Activated CD8-positive, alpha-beta T cell treated with anti-CD3 and anti-CD28 coated beads for 36 hours (primary cell): ENCODE measurements around the gene ZFP1. TPM values are rescaled to one million over a fixed set of nuclear protein-coding genes. Genes with fewer than 3 reads are reported as not detected.

ENCODE experiments used
- ATAC-seq: fragments of 200-7000 bp; cut with Tn5 transposase; one replicate; pipeline ENCODE4 v1.10.0; 2021; ENCODE audit warnings: mild to moderate bottlenecking, moderate library complexity
- CTCF ChIA-PET: fragments of 350-600 bp; sonication (Branson Sonifier 250); formaldehyde crosslinking; loops from one replicate; lab custom pipeline; 2021; ENCODE audit warnings: antibody characterized with exemption; lab: Charles Lee
- POLR2A ChIA-PET: fragments of 350-600 bp; sonication (Branson Sonifier 250); formaldehyde crosslinking; loops from one replicate; lab custom pipeline; 2021; ENCODE audit warnings: antibody characterized with exemption; lab: Charles Lee
- DNase-seq: peaks from one replicate; pipeline ENCODE4 v3.0.0-alpha.2; 2020
- H3K27ac Mint-ChIP-seq: one replicate; pipeline ENCODE4 v1.8.0; 2021; ENCODE audit warnings: mild to moderate bottlenecking, mixed read lengths
- H3K27me3 Mint-ChIP-seq: one replicate; pipeline ENCODE4 v1.8.0; 2021; ENCODE audit warnings: mixed read lengths
- H3K36me3 Mint-ChIP-seq: one replicate; pipeline ENCODE4 v1.8.0; 2021; ENCODE audit warnings: low read depth, mixed read lengths
- H3K4me1 Mint-ChIP-seq: one replicate; pipeline ENCODE4 v1.8.0; 2021; ENCODE audit warnings: low read depth, mixed read lengths
- H3K4me3 Mint-ChIP-seq: one replicate; pipeline ENCODE4 v1.8.0; 2021; ENCODE audit warnings: mild to moderate bottlenecking, moderate library complexity, mixed read lengths
- H3K9me3 Mint-ChIP-seq: one replicate; pipeline ENCODE4 v1.8.0; 2021; ENCODE audit warnings: mixed read lengths
- intact Hi-C: fragments of 100-400 bp; cut with micrococcal nuclease; formaldehyde crosslinking; loops from one replicate; pipeline ENCODE4 v1.10.0; 2022
- total RNA-seq, 2 experiments: library from RNA; stranded (reverse); gene quantifications; one replicate each; pipeline ENCODE4 v1.2.3, GENCODE V29; 2021
- TF ChIP-seq, protein P1 (sequence below): fragments of 200-600 bp; IDR thresholded peaks from one replicate; pipeline ENCODE4 v1.8.0; 2022; ENCODE audit warnings: antibody characterized with exemption, mild to moderate bottlenecking

Gene ZFP1
- total RNA-seq, 2 experiments from 2014 or later, result 19.8 to 23.9 TPM

DNA sequence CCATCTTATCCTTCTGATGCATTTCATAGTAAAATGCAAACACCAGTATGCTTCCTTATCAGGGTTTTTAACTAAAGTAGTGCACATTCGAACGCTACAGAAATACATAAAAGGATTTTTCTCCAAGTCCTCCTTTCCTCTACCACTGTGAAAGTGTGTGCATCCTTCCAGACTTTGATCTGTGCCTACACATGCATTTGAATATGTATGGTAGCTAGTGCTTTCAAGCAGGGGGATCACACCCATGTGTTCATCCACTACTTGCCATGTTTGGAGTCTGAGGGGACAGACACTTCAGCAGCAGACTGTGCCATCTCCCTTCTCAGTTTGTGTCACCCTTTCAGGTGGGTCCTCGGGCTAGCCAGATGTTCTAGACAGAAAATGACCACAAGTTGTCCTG is 46.7 kb upstream of the ZFP1 start:
- CTCF ChIA-PET, result interaction anchor here (1.9 to 7.6 kb wide), 2 partner anchors 10 to 103 kb away, joined by 6 to 50 read pairs; partner anchors contain the start of gene ZNRF1
- peaks cover 8% of the 10 kb centered on the region for H3K36me3 Mint-ChIP-seq
- TF ChIP-seq, protein P1, sequence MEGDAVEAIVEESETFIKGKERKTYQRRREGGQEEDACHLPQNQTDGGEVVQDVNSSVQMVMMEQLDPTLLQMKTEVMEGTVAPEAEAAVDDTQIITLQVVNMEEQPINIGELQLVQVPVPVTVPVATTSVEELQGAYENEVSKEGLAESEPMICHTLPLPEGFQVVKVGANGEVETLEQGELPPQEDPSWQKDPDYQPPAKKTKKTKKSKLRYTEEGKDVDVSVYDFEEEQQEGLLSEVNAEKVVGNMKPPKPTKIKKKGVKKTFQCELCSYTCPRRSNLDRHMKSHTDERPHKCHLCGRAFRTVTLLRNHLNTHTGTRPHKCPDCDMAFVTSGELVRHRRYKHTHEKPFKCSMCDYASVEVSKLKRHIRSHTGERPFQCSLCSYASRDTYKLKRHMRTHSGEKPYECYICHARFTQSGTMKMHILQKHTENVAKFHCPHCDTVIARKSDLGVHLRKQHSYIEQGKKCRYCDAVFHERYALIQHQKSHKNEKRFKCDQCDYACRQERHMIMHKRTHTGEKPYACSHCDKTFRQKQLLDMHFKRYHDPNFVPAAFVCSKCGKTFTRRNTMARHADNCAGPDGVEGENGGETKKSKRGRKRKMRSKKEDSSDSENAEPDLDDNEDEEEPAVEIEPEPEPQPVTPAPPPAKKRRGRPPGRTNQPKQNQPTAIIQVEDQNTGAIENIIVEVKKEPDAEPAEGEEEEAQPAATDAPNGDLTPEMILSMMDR, result no peak
- H3K4me3 Mint-ChIP-seq, result no peak overlapping the region
- POLR2A ChIA-PET, result no interaction called here
- H3K27ac Mint-ChIP-seq, result no peak overlapping the region
- intact Hi-C loops, result no loop called here
- H3K4me1 Mint-ChIP-seq, result peaks cover 49% of the 10 kb centered on the region
- DNase-seq (no peak), ATAC-seq (no peak)
- no peaks in the 10 kb centered on the region for H3K27me3 Mint-ChIP-seq
- H3K9me3 Mint-ChIP-seq, result peaks cover 3% of the 10 kb centered on the region

DNA sequence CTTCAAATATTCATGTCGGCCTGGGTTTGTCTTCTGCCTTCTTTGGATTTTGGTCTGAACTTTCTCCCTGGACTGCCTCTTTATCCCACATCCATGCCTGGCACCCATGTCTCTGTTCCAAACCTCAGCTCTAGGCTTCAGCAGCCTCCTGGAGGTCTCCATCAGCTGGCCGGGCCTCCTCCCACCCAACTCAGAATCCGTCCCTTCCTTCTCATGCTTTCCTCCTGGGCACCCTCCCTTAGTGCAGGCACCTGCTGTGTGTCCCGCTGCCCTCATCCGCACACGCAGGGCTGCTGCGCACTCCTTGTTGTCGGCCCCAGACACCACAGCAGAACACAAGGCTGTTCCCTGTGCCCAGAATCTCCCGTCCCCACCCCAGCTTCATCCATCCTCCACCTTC is 45.7 kb upstream of the ZFP1 start:
- Mint-ChIP-seq H3K36me3 (peaks cover 8% of the 10 kb centered on the region), H3K4me3 (no peak overlapping the region), H3K27ac (no peak overlapping the region), H3K4me1 (peaks cover 48% of the 10 kb centered on the region), H3K9me3 (peaks cover 3% of the 10 kb centered on the region), H3K27me3 (no peaks in the 10 kb centered on the region)
- POLR2A ChIA-PET, result no interaction called here
- CTCF ChIA-PET, result interaction anchor here (1.9 to 7.6 kb wide), 2 partner anchors 9 to 104 kb away, joined by 6 to 50 read pairs; partner anchors contain the start of gene ZNRF1
- TF ChIP-seq, protein P1, result no peak
- DNase-seq (no peak), ATAC-seq (no peak)
- intact Hi-C loops, result no loop called here

DNA sequence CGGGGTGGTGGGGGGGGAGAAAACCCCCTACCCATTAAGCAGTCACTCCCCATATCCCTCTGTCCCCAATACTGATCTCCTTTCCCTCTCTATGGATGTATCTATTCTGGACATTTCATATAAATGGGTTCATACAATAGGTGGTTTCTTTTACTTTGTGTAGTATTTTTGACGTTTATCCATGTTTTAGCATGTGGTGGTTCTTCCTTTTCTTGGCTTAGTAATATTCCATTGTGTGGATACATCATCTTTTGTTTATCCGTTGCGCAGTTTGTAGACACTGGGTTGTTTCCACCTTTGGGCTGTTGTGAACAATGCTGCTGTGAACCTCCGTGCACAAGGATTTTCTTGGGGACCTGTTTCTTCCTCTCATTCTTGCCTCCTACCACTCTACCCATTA is 44.3 kb upstream of the ZFP1 start:
- intact Hi-C loops, result no loop called here
- peaks cover 3% of the 10 kb centered on the region for H3K9me3 Mint-ChIP-seq
- H3K36me3 Mint-ChIP-seq, result peaks cover 10% of the 10 kb centered on the region
- ChIA-PET CTCF (no interaction called here), POLR2A (no interaction called here)
- TF ChIP-seq, protein P1, result no peak
- H3K27ac Mint-ChIP-seq, result no peak overlapping the region
- ATAC-seq (no peak), DNase-seq (no peak)
- no peak overlapping the region for H3K4me3 Mint-ChIP-seq
- H3K27me3 Mint-ChIP-seq, result no peaks in the 10 kb centered on the region
- H3K4me1 Mint-ChIP-seq, result peaks cover 47% of the 10 kb centered on the region

DNA sequence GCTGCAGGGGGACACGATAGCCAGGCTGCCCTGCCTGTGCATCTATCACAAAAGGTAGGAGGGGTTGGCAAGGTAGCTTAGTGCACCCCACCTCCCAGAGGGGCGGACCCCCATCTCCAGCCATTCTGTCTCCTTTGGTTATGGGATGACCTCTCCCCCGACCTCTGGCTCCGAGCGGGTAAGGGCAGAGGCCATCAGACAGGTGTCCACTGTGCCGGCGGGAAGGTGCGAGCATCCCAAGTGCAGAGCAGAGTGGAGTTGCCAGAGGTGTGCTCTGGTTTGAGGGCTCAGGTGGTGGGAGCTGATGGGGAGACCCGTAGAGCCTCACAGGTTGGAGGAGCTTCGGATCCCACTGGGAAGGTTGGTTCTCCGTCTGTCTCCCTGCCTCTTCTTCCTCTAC is 43.5 kb upstream of the ZFP1 start:
- DNase-seq, result no peak
- POLR2A ChIA-PET, result no interaction called here
- Mint-ChIP-seq H3K9me3 (peaks cover 3% of the 10 kb centered on the region), H3K27ac (no peak overlapping the region), H3K27me3 (no peaks in the 10 kb centered on the region), H3K4me3 (no peak overlapping the region), H3K36me3 (peaks cover 10% of the 10 kb centered on the region), H3K4me1 (peaks cover 47% of the 10 kb centered on the region)
- CTCF ChIA-PET, result interaction anchor here (0.6 to 1.5 kb wide), 2 partner anchors 106 to 446 kb away, joined by 5 to 6 read pairs; partner anchors contain the start of gene ZNRF1
- intact Hi-C loops, result loop anchor here (5.0 kb wide), 1 partner anchor 33 kb away; no protein-coding TSS in a partner anchor
- TF ChIP-seq, protein P1, result no peak
- ATAC-seq, result no peak

DNA sequence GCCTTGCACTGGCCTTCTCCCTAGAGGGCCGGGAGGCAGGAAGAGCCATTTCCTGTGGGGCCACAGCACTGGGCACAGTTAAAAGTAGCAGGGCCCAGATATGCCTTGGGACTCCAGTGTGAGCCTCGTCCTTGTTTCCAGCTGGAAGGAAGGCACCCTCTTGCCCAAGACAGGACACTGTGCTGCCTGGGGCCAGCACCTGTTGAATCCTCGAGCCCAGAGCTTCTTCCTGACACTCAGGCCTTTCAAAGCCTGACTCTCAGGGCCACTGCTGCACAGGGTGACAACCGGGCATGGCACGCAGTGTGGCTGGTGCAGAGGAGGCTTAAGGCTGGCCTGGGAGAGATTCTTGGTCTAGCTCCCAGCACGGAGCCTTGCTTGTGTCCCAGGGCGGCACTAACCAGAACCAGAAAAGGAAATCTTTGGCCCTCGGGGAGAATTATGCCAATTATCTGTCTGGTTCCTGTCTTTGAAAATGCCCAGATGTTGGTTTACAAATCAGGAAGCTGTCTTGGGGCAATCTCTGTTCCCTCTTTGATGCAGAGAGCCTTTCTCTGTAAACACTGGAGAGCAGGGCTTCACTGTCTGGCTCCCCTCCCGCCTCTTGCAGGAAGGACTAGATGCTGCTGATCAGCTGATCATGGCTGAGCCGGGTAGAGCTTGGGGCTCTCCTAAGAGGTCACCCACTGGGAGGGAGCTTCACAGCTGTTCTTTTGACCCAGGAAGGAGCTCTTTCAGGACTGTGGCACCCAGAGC is 42.8 kb upstream of the ZFP1 start:
- peaks cover 47% of the 10 kb centered on the region for H3K4me1 Mint-ChIP-seq
- intact Hi-C loops, result loop anchor here (5.0 kb wide), 1 partner anchor 33 kb away; no protein-coding TSS in a partner anchor
- ATAC-seq (no peak), DNase-seq (no peak)
- CTCF ChIA-PET, result interaction anchor here (1.5 kb wide), 1 partner anchor 107 kb away, joined by 6 read pairs; the partner anchor contains the start of gene ZNRF1
- H3K27me3 Mint-ChIP-seq, result no peaks in the 10 kb centered on the region
- H3K36me3 Mint-ChIP-seq, result peaks cover 10% of the 10 kb centered on the region
- H3K27ac Mint-ChIP-seq, result no peak overlapping the region
- H3K9me3 Mint-ChIP-seq, result peaks cover 3% of the 10 kb centered on the region
- H3K4me3 Mint-ChIP-seq, result no peak overlapping the region
- POLR2A ChIA-PET, result no interaction called here
- TF ChIP-seq, protein P1, result no peak
